ENCODE measurements around the gene ARHGEF2.
"Not testable (repeated sequence)": the region's sequence is repeated elsewhere in the genome, so short reads cannot be mapped to it uniquely, and the experiment has no call there.

The ARHGEF2 gene

DNA sequence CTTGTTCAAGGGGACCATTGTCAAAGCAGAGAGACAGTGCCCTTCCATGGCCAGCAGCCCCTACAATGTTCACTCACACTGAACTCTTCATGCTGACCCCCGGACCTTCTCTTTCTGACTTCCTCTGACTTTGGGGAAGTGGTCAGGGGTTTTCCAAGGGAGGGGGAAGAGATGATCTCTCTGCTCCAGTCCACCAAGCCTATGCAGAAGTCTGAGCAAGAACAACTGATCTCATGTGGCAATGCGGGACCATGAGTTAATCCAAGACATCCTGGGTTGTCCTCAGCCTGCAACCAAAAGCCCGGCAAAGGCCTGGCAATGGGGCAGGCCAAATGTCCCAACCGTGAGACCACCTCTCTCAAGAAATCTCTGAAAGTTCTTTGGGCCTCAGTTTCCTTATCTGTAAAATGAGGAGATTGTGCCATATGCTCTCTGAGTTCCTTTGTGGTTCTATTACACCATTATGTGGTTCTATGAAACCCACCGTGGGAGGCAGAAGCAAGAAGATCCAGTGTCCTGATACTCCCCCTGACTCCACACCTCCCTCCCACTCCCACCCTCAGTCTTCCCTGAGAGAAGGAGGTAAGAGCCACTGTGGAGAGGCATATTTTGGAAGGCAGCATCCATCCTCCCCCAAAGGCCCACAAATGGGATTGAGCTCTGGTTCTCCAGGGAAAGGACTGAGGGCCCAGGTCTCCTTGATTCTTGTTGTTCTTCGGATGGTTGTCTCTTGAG lies 11.8 kb upstream of the ARHGEF2 start:
- peak; percentile 35 for DNase-seq

DNA sequence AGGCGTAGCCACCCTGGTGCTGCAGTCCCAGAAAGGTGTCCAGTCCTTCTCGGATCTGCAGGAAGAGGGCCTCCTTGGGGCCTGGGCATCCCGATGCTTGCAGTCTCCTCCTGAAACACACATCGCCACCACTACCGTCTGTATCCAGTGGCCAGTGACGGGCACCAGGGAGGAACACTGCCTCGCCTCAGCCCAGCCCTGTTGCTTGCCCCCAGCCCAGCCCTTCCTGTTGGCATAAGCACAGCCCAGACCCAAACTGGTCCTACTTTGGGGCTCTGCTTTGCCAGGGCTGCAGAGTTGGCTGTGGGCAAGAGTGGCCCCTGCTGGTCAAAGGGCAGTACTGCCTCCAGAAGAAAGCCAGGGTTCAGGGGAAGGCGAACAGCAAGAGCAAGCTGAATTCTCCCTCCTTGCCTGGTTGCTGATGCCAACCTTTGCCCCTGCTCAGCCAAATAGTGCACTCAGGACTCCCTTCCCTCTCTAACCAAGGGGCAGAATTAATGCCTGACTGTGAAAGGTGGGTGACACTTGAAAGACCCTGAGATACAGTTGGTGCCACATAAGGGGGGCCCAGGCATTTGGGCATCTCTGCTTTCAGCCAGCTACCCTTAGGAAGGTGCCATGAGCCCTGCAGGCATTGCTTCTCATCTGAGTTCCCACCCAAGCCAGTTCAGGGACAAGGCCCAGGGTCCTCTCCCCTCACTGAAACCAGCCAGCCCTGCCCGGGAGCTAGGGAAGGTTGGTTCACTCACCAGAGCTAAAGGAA lies 11.1 kb upstream of the ARHGEF2 start:
- peak; percentile 84 for DNase-seq

- DNase-seq, result not testable (repeated sequence)
Measured at GRCh38 chr1:155984903-155985645, 6.7 kb upstream of the ARHGEF2 start.

GRCh38 chr1:155984341-155984740 lies 6.0 kb upstream of the ARHGEF2 start:
- no peak for DNase-seq

GRCh38 chr1:155983191-155984024 lies 5.1 kb upstream of the ARHGEF2 start:
- no peak for DNase-seq

DNA sequence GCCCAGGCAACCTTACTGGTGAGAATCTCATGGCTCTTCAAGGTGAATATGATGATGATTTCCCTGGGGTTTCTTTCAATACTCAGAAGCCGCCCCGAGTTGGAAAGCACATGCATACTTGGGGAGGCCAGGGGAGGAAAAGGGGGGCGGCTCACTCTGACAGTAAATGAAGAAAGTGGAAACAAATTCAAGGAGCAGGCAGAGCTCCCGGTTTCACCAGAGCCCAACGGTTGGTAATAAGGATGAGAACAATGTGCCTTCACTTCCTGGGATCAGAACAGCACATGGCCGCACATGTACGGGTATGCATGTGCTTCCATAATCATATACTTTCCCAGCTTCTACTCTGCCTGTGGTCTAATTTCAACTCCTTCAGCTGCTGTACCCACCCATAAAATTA lies 3.8 kb upstream of the ARHGEF2 start:
- no peak for DNase-seq

DNA sequence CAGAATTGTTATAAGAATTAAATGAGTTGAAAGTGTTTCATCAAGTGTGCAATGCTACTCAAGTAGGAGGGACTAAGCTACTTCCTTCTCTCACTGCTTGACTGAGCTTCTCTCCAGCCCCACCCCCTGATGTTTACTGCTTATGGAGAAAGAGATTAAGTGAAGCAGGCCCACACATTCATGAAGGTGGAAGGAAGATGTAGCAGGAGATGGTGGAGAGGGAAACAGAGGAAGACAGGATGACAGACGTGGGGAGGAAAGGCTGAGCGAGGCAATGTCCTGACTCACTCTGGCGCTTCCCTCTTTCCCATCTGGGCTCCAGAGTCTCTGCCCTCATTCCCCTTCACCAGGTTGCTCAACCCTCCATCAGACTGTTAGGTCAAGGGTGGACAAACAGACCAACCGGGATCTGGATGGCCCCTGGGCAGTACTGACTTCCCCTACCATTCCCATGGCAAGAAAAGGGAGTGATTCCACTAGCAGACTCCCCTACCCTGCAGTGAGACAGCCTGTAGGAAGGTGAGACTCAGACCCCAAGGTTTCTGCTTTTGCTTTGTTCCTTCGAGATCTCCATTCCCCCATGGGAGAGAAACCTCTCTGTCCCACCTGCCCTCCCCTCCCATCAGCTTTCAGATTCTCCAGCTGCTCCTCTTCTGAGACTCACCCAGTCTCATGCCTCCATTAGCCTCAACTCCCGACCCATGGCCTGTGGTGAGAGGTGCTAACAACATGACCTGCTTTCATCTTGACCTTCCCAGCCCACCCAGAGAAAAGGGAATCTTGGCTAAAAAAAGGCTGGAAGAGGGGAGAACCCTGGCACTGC lies 3.1 kb upstream of the ARHGEF2 start:
- DNase-seq, result no peak

DNA sequence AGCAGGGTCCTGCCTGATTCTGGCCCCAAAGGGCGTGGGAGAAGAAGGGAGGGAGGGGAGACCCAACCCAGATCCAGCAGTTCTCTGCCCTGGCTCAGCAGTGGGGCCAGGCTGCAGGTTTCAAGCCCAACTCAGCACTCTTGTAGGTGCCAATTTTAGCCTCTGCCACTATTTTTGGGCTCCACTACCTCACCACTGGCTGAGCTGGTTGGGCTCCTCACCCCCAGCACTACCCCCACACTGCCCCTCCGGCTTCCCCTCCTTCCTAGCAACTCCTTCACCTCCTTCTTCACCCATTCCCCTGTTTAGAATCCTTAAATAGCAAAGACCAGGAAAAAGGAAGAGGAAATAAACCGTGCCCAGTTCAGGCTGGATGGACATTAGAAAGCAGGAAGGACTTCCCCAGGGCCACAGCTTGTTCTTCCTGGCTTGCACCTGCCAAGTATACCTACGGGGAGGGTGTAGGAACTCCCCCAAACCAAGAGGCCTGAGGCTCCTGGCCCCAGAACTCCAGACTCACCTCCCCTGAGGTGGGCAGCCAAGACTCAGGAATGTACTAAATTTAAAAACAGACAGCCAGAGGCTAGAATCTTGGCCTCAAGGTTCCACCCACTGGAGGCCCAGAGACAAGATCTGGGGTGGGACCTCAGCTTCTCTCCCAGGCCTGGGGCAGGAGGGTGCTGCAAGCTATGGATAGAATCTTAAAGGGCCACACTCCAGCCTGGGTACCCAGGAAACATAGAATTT lies 1.4 kb upstream of the ARHGEF2 start:
- no peak for DNase-seq

DNA sequence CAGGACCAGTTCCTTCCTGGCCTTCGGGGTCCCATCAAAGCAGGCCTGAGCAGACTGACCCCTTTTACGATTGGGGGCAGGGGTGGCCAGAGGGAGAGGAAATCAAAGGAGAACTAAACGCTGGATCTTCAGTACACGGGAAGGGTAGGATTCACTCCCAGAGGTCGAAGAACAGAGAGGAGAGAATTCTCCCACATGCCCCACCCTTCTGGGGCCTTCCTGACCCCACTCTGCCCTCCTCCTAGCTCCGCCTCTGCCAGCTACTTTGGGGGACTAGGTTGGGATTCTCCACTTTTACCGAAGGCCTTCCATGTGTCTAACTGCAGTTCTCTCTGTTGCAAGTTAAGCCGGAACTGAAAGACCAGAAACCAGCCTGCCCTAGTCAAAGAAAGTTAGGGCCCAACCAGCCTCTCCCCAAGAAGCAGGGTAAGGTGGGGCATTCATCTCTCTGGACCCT lies 654 bp upstream of the ARHGEF2 start:
- no peak for DNase-seq

GRCh38 chr1:155977690-155978324 lies 540 bp downstream of the ARHGEF2 start:
- no peak for DNase-seq

DNA sequence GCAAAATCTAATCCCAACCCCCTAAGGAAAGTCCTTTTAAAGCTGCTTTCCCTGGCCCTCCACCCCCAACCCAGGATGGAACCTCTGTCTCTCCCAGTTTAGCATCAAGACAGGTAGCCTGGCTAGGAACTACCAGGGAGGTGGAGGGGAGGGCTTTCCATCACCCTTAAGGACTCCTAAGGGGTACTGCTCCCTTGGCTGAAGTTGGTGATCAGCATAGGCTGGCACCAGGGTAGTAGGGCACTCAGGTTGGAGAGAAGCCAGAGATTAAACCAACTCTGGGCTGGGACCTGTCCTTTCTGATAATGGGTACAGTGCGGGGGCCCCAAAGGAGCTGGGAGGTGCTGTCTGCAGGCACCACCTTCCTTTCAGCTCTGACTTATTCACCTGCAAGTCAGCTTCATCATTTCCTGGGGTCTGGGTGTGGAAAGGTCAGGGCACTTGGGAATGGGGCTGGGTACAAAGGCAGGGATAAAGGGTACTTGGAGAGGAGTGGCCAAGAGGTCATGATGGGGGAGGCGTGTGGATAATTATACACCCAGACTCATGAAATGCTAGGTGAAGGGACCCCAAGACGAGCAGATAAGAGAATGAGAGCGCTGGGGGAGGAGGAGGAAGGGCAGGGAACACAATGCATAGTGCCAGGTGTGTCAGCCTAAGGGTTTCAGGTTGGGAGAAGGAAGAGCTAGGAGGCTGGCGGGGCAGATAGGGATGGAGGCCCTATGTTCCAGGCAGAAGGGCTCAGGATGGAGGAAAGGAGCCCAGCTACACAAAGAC lies 1.2 kb downstream of the ARHGEF2 start:
- DNase-seq, result no peak

DNA sequence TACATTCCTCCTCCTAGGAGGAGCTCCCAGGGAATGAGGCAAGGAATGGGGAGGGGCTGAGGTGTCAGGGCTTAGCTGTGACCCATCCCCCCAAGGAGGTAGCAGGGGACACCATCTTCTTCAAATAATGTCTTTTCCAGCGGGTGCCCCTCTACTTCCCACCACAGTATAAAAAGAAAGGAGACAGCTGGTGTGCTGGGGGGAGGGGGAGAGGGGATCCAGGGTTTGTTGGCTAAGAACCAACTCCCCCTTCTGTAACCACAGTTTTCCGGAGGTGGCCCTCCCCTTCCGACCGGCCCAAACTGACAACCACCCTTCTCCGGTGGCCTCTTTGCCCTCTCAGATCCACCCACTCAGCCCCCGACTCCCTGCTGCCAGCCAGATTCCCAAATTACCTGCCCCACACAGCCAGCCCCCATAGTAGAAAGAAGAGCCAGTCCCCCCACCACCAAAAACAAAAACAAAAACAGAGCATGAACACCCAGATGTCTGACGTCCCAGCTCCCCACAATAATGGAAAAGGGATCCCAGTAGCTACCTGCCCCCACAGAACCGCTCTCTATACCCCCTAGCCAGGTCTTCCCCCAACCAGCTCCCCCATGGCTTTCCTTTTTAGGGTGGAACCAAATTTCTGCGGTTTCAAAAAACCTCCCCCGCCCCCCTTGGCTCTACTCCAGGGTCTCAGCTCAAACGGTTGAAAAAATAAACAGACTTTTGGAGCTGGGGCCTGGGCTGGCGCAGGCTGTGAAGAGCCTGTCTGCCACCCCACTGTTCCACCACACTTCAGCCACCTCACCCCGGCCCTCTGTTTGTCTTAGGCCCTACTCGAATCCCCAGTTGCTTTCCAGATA lies 2.1 kb downstream of the ARHGEF2 start:
- DNase-seq, result no peak

DNA sequence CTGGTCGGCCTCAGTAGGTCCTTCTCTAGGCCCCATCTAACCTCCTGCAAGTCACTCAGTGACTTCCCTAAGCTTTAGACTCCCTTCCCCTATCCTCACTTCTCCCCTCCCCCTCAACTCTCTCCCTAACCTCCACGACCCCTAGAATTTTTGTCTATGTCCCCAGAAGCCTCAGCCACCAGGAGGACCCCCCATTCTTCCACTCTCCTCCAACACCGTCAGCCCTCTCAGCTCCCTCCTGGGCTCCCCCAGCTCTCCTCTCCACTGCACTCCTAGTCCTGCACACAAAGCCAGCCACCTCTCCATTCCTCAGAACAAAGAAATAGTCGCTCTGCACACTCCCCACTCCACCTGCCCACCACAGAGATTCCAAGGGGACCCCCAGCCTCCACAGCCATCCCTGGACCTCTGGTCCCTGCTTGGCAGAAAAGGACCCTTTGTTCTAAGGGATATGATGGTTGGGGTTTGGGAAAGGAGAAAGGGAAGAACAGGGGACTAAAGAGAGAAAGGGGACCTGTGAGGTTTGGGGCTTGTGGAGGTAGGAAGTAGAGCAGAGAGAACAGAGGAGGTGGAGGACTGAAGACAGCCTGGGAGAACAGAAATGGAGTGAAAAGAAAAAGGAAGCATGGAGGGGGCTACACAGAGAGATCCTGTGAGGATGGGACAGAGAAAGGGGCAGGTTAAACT lies 2.8 kb downstream of the ARHGEF2 start:
- DNase-seq, result no peak

- peak; percentile 83 for DNase-seq
Measured at GRCh38 chr1:155974208-155975115, 3.9 kb downstream of the ARHGEF2 start.

DNA sequence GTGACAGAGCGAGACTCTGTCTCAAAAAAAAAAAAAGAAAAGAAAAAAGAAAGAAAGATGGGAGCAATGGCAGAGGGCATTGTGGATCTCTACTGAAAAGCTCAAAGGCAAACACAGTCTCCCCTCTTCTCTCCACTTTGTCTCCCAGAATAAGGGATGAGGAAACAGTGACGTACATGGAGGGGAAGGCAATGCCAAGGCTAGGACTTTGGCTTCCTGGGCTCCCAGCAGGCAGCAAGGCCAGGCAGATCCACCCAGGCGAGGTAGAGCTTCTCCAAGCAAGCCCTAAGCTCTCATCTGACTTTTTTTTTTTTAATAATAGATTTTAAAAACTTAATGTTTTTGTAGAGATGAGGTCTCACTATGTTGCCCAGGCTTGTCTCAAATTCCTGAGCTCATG lies 4.6 kb downstream of the ARHGEF2 start:
- no peak for DNase-seq

DNA sequence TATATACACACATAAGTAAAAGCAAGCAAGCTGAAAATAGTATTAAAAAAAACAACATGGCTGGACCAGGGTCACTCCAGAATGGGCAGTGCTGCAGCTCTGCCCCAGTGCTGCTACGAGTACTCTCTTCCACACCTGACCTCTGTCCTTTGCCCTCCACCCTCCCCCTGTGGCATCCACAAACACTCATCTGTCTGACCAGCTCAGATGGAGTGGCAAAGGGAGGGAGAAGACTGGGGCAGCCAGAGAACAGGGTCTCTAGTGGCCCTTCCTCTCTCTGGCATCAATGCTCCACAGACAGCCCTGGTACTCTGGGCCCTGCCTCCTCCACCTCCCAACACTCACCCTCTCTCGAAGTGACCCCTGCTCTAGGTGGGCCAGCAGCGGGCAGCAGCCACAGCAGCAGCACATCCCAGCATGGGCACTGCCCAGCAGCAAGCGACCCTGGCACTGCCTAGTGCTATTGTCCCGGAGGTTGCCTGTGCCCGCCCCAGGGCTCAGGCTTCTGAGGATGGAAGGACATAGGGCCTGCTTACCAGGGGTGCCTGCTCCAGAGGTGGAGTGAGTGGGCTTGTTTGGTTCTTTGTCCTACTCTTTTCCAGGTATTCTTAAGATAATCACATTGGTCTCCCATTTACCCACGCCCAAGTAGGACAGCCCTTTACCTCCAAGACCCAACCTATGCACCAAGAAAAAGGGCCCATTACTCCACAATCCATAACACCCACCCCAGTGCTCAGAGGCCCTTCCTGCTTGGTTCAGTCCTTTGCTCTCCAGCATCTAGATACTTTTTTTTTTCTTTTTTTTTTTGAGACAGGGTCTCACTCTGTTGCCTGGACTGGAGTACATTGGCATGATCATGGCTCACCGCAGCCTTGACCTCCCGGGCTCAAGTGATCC lies 6.2 kb downstream of the ARHGEF2 start:
- DNase-seq, result peak; percentile 67

All from midbrain (tissue), 1 donor.